Measurements from ENCODE around the gene PDIK1L. TPM values are rescaled to one million over a fixed set of nuclear protein-coding genes. Genes with fewer than 3 reads are reported as not detected.

The PDIK1L gene
- total RNA-seq, 4 donors from 2014 or later = 14.0 to 16.7 (median 14.4) TPM

DNA sequence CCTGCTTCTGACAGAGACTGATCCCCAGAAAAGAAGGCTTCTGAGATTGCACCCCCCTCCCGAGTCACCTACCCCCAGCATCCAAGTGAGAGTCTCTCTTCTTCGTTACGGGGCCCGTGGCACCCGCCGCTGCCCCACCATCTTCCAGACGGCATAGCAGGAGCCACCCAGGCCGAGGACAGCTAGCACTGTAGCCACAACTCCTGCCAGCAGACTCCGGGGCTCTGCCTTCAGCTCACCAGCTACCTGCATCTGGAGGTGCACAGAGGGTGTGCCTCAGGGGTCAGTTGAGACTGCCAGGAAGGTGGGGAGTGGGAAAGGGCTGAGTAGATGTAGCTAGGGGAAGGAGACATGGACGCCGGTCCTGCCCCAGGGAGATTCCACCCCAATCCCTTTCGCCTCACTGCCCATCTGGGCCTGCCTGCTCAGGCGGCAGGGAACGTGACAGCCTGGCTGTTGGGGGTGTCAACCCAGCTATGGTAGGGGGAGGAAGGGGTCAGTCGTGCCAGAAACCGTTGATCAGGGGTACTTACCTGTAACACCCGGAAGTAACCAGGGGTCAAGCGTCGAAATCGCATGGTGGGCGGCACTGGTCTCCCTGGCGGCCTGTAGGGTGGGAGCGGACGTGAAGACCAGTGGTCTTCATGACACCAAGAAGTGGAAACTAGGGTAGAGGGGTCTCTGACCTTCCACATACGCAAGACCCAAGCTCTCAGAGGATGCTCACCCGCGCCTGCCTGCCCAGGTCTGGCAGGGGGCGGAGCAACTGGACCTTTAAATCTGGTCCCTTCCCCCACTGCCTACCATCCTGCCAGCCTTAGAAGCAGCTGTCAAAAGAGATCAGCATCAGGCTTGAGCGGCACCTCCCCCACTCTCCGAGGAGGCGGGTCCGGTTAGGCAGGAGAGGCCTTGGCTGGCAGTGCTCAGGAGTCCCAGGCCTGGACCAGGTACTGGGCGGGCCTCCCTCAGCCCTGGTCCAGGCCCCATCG is 59.8 kb downstream of the PDIK1L start, which contains the start of gene ZNF593OS:
Gene ZNF593OS, minus strand, starts transcription at position 749 of the 989 bp plus-strand sequence. Its CDS starts 171 bp downstream, at position 578.
- TF ChIP-seq, protein P1, sequence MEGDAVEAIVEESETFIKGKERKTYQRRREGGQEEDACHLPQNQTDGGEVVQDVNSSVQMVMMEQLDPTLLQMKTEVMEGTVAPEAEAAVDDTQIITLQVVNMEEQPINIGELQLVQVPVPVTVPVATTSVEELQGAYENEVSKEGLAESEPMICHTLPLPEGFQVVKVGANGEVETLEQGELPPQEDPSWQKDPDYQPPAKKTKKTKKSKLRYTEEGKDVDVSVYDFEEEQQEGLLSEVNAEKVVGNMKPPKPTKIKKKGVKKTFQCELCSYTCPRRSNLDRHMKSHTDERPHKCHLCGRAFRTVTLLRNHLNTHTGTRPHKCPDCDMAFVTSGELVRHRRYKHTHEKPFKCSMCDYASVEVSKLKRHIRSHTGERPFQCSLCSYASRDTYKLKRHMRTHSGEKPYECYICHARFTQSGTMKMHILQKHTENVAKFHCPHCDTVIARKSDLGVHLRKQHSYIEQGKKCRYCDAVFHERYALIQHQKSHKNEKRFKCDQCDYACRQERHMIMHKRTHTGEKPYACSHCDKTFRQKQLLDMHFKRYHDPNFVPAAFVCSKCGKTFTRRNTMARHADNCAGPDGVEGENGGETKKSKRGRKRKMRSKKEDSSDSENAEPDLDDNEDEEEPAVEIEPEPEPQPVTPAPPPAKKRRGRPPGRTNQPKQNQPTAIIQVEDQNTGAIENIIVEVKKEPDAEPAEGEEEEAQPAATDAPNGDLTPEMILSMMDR (IDR thresholded peaks at IDR 0.05) = no peak
- no peak for TF ChIP-seq POLR2A (IDR thresholded peaks at IDR 0.05)
- DNase-seq (ENCODE audit: low spot score in 2 of 2) = no peak
- WGBS, 2 donors = 90 to 93% methylated on average over 34 of the region's 34 CpGs
- H3K4me3 ChIP-seq (ENCODE audit: low read depth, poor library complexity, severe bottlenecking) = no peak within 1 kb of the TSS
- intact Hi-C loops (cut with DNase I; ENCODE audit: low total_unique reads) = loop anchor here (10.0 kb wide), 1 partner anchor 153 kb away; no protein-coding TSS in a partner anchor

Other genes with a start within 250 kb of the PDIK1L start
- 10 to 100 TPM; 20.1 to 29.6 (median 24.4) TPM for gene PAQR7, start 236.1 kb upstream of the PDIK1L start, total RNA-seq
- 10 to 100 TPM; 19.0 to 26.5 (median 24.0) TPM for gene STMN1, start 205.4 kb upstream of the PDIK1L start, total RNA-seq
- 10 to 100 TPM; 11.8 to 23.0 (median 17.1) TPM for gene PAFAH2, start 113.8 kb upstream of the PDIK1L start, total RNA-seq
- gene EXTL1, start 90.0 kb upstream of the PDIK1L start, total RNA-seq = 1 to 10 TPM in 2 of 4 donors, under 1 TPM in 2; 0.34 to 3.9 (median 2.2) TPM
- 1 to 10 TPM in 1 of 4 donors, under 1 TPM in 3; 0.13 to 1.8 (median 0.42) TPM for gene SLC30A2, start 65.7 kb upstream of the PDIK1L start, total RNA-seq
- 1 to 10 TPM in 3 of 4 donors, under 1 TPM in 1; 0.21 to 2.5 (median 2.1) TPM for gene TRIM63, start 44.2 kb upstream of the PDIK1L start, total RNA-seq
- 1 to 10 TPM in 3 of 4 donors, under 1 TPM in 1; 0.57 to 9.1 (median 3.2) TPM for gene FAM110D, start 47.3 kb downstream of the PDIK1L start, total RNA-seq
- not detected for gene C1orf232, start 57.1 kb downstream of the PDIK1L start, total RNA-seq
- gene ZNF593, start 58.1 kb downstream of the PDIK1L start, total RNA-seq = 10 to 100 TPM; 17.4 to 49.3 (median 31.4) TPM
- gene ZNF593OS, start 60.0 kb downstream of the PDIK1L start, total RNA-seq = not detected
- 10 to 100 TPM; 16.8 to 71.4 (median 45.0) TPM for gene CNKSR1, start 65.7 kb downstream of the PDIK1L start, total RNA-seq
- gene CATSPER4, start 78.8 kb downstream of the PDIK1L start, total RNA-seq = not detected
- 10 to 100 TPM; 13.0 to 17.2 (median 14.1) TPM for gene CEP85, start 122.4 kb downstream of the PDIK1L start, total RNA-seq
- gene SH3BGRL3, start 168.3 kb downstream of the PDIK1L start, total RNA-seq = 10 to 100 TPM; 74.8 to 97.1 (median 78.3) TPM
- gene UBXN11, start 194.8 kb downstream of the PDIK1L start, total RNA-seq = 1 to 10 TPM; 5.1 to 9.6 (median 5.8) TPM
- 1 to 10 TPM in 3 of 4 donors, not detected in 1; 2.0 to 6.1 (median 3.5) TPM for gene CD52, start 206.1 kb downstream of the PDIK1L start, total RNA-seq
- gene CRYBG2, start 242.3 kb downstream of the PDIK1L start, total RNA-seq = 100 to 1,000 TPM in 1 of 4 donors, 10 to 100 TPM in 3; 52.3 to 104 (median 56.9) TPM